ENCODE measurements around the gene TWF1. TPM values are rescaled to one million over a fixed set of nuclear protein-coding genes. Genes with fewer than 3 reads are reported as not detected.

TWF1 gene
- total and polyA plus RNA-seq, 2 experiments from 2014 or later: 31.3 to 52.1 TPM

- H3K9me3 Mint-ChIP-seq: no peaks in the 10 kb centered on the region; the same call in 1 of the 3 replicates
- no peak overlapping the region for H3K4me3 ChIP-seq
- ATAC-seq: no peak
- no peaks in the 10 kb centered on the region for H3F3A ChIP-seq (replicated peaks; ENCODE audit: low read depth)
- no peaks in the 10 kb centered on the region for H3K4me1 ChIP-seq (ENCODE audit: insufficient read depth)
- H3K27me3 ChIP-seq (ENCODE audit: insufficient read depth): no peaks in the 10 kb centered on the region
- H4K20me1 ChIP-seq (replicated peaks; ENCODE audit: insufficient read depth): no peaks in the 10 kb centered on the region
- H3K4me2 ChIP-seq: no peak overlapping the region
- H3K27me3 Mint-ChIP-seq (ENCODE audit: insufficient read depth, low read depth, poor library complexity): peaks cover 3% of the 10 kb centered on the region
- no peaks in the 10 kb centered on the region for H3K4me1 Mint-ChIP-seq
- TF ChIP-seq STAT1 (IDR thresholded peaks at IDR 0.05; ENCODE audit: unreplicated experiment): no peak
- no peak for TF ChIP-seq EZH2phosphoT487 (IDR thresholded peaks at IDR 0.05; ENCODE audit: unreplicated experiment)
- no peak for TF ChIP-seq EZH2 (IDR thresholded peaks at IDR 0.05; ENCODE audit: low read depth, unreplicated experiment)
- TF ChIP-seq POLR2AphosphoS5 (IDR thresholded peaks at IDR 0.05; ENCODE audit: low read depth): no peak
- no peak for TF ChIP-seq NANOG (IDR thresholded peaks at IDR 0.05; ENCODE audit: borderline replicate concordance)
- TF ChIP-seq, protein P1, sequence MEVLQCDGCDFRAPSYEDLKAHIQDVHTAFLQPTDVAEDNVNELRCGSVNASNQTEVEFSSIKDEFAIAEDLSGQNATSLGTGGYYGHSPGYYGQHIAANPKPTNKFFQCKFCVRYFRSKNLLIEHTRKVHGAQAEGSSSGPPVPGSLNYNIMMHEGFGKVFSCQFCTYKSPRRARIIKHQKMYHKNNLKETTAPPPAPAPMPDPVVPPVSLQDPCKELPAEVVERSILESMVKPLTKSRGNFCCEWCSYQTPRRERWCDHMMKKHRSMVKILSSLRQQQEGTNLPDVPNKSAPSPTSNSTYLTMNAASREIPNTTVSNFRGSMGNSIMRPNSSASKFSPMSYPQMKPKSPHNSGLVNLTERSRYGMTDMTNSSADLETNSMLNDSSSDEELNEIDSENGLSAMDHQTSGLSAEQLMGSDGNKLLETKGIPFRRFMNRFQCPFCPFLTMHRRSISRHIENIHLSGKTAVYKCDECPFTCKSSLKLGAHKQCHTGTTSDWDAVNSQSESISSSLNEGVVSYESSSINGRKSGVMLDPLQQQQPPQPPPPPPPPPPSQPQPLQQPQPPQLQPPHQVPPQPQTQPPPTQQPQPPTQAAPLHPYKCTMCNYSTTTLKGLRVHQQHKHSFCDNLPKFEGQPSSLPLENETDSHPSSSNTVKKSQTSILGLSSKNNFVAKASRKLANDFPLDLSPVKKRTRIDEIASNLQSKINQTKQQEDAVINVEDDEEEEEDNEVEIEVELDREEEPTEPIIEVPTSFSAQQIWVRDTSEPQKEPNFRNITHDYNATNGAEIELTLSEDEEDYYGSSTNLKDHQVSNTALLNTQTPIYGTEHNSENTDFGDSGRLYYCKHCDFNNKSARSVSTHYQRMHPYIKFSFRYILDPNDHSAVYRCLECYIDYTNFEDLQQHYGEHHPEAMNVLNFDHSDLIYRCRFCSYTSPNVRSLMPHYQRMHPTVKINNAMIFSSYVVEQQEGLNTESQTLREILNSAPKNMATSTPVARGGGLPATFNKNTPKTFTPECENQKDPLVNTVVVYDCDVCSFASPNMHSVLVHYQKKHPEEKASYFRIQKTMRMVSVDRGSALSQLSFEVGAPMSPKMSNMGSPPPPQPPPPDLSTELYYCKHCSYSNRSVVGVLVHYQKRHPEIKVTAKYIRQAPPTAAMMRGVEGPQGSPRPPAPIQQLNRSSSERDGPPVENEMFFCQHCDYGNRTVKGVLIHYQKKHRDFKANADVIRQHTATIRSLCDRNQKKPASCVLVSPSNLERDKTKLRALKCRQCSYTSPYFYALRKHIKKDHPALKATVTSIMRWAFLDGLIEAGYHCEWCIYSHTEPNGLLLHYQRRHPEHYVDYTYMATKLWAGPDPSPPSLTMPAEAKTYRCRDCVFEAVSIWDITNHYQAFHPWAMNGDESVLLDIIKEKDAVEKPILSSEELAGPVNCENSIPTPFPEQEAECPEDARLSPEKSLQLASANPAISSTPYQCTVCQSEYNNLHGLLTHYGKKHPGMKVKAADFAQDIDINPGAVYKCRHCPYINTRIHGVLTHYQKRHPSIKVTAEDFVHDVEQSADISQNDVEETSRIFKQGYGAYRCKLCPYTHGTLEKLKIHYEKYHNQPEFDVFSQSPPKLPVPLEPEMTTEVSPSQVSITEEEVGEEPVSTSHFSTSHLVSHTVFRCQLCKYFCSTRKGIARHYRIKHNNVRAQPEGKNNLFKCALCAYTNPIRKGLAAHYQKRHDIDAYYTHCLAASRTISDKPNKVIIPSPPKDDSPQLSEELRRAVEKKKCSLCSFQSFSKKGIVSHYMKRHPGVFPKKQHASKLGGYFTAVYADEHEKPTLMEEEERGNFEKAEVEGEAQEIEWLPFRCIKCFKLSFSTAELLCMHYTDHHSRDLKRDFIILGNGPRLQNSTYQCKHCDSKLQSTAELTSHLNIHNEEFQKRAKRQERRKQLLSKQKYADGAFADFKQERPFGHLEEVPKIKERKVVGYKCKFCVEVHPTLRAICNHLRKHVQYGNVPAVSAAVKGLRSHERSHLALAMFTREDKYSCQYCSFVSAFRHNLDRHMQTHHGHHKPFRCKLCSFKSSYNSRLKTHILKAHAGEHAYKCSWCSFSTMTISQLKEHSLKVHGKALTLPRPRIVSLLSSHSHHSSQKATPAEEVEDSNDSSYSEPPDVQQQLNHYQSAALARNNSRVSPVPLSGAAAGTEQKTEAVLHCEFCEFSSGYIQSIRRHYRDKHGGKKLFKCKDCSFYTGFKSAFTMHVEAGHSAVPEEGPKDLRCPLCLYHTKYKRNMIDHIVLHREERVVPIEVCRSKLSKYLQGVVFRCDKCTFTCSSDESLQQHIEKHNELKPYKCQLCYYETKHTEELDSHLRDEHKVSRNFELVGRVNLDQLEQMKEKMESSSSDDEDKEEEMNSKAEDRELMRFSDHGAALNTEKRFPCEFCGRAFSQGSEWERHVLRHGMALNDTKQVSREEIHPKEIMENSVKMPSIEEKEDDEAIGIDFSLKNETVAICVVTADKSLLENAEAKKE (CRISPR knock-in tag; IDR thresholded peaks at IDR 0.05): no peak
- no peak for TF ChIP-seq JUNB (IDR thresholded peaks at IDR 0.05; ENCODE audit: unreplicated experiment)
- TF ChIP-seq CREB1 (CRISPR knock-in tag; IDR thresholded peaks at IDR 0.05; ENCODE audit: low read depth): no peak
- no peak for TF ChIP-seq REST (IDR thresholded peaks at IDR 0.05; ENCODE audit: unreplicated experiment)
- no peak for TF ChIP-seq CTCF (conservative IDR thresholded peaks at IDR 0.05; ENCODE audit: low read depth in 2 of 2)
- TF ChIP-seq ZNF114 (CRISPR knock-in tag; IDR thresholded peaks at IDR 0.05): no peak
- TF ChIP-seq, protein P2, sequence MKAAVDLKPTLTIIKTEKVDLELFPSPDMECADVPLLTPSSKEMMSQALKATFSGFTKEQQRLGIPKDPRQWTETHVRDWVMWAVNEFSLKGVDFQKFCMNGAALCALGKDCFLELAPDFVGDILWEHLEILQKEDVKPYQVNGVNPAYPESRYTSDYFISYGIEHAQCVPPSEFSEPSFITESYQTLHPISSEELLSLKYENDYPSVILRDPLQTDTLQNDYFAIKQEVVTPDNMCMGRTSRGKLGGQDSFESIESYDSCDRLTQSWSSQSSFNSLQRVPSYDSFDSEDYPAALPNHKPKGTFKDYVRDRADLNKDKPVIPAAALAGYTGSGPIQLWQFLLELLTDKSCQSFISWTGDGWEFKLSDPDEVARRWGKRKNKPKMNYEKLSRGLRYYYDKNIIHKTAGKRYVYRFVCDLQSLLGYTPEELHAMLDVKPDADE (IDR thresholded peaks at IDR 0.05): no peak
- TF ChIP-seq ZNF331 (CRISPR knock-in tag; IDR thresholded peaks at IDR 0.05; ENCODE audit: low read depth): no peak
- H3K9me2 ChIP-seq (ENCODE audit: insufficient read depth): no peaks in the 10 kb centered on the region; the same call in 1 of the 2 replicates
- no peaks in the 10 kb centered on the region for H3K79me2 ChIP-seq (replicated peaks; ENCODE audit: insufficient read depth)
- peaks cover 3% of the 10 kb centered on the region; the same call in 2 of the 3 replicates for H3K36me3 Mint-ChIP-seq (ENCODE audit: low read depth)
- H3K27ac Mint-ChIP-seq: no peak overlapping the region
- H3K4me3 Mint-ChIP-seq: no peak overlapping the region
- DNase-seq (ENCODE audit: low spot score): no peak
- H3K27ac ChIP-seq (ENCODE audit: low read depth): no peak overlapping the region
- H3K36me3 ChIP-seq (ENCODE audit: insufficient read depth): no peaks in the 10 kb centered on the region
- no peak overlapping the region for H2AFZ ChIP-seq
Observed at GRCh38 chr12:43848226-43848507, 42.0 kb upstream of the TWF1 start.
